HEK293 (cell line): Measurements from ENCODE around the gene WTIP.

Experiments used
- CTCF ChIA-PET: fragments of 350-600 bp; formaldehyde crosslinking; extraction: SDS; loops from one replicate; lab custom pipeline; 2021; ENCODE audit warnings: antibody characterized with exemption; lab: Yijun Ruan, JAX
- POLR2A ChIA-PET: fragments of 300-600 bp; formaldehyde crosslinking; extraction: SDS; loops from one replicate; lab custom pipeline; 2020; ENCODE audit warnings: antibody characterized with exemption, inconsistent platforms; lab: Yijun Ruan, JAX
- H3K27ac ChIP-seq: fragments of 200-500 bp; sonication (Bioruptor generic); 2 replicates; pipeline ENCODE4 v1.5.1; 2014; ENCODE audit warnings: low read depth, low read length, control low read depth, inconsistent platforms; ENCODE audit errors: extremely low read depth
- H3K36me3 ChIP-seq, 2 experiments: fragments of 200-500 bp in 1 of 2; sonication (Bioruptor generic) in 1 of 2; 1 replicate in 1 of 2; 2 replicates in 1 of 2; pipeline ENCODE4 v1.5.1; 2014 to 2017; ENCODE audit warnings: inconsistent platforms in 2 of 2, low read length in 2 of 2; ENCODE audit not compliant: control insufficient read depth in 2 of 2, insufficient read depth in 1 of 2
- H3K4me1 ChIP-seq: fragments of 200-500 bp; sonication (Bioruptor generic); 2 replicates; pipeline ENCODE4 v1.5.1; 2014; ENCODE audit warnings: mild to moderate bottlenecking, low read length, inconsistent platforms; ENCODE audit not compliant: control insufficient read depth, insufficient read depth
- H3K4me3 ChIP-seq: 2 replicates; pipeline ENCODE4 v1.5.1; 2011; ENCODE audit warnings: low read depth, mild to moderate bottlenecking, control low read depth, low read length, moderate library complexity
- H3K9me3 ChIP-seq: fragments of 200-500 bp; sonication (Bioruptor generic); 2 replicates; pipeline ENCODE4 v1.5.1; 2014; ENCODE audit warnings: low read depth, low read length, inconsistent platforms; ENCODE audit not compliant: control insufficient read depth, insufficient read depth
- EGR2 ChIP-seq: fragments of 450-650 bp; formaldehyde crosslinking; IDR thresholded peaks from 2 replicates; pipeline ENCODE4 v1.5.1; 2016; ENCODE audit warnings: low read depth, missing biosample characterization, missing genetic modification characterization
- FEZF1 ChIP-seq: fragments of 450-650 bp; formaldehyde crosslinking; IDR thresholded peaks from 2 replicates; pipeline ENCODE4 v1.5.1; 2016; ENCODE audit warnings: missing biosample characterization, missing genetic modification characterization
- KLF8 ChIP-seq: fragments of 450-650 bp; formaldehyde crosslinking; IDR thresholded peaks from 2 replicates; pipeline ENCODE4 v1.5.1; 2016; ENCODE audit warnings: missing biosample characterization, missing genetic modification characterization
- SCRT2 ChIP-seq: fragments of 450-650 bp; formaldehyde crosslinking; IDR thresholded peaks from 2 replicates; pipeline ENCODE4 v1.5.1; 2016; ENCODE audit warnings: missing biosample characterization, missing genetic modification characterization
- SP2 ChIP-seq: fragments of 450-650 bp; formaldehyde crosslinking; IDR thresholded peaks from 2 replicates; pipeline ENCODE4 v1.5.1; 2016; ENCODE audit warnings: missing biosample characterization, missing genetic modification characterization
- SP3 ChIP-seq: fragments of 450-650 bp; formaldehyde crosslinking; IDR thresholded peaks from 2 replicates; pipeline ENCODE4 v1.5.1; 2016; ENCODE audit warnings: missing biosample characterization, missing genetic modification characterization
- ZFHX2 ChIP-seq: fragments of 450-650 bp; formaldehyde crosslinking; conservative IDR thresholded peaks from 2 replicates; pipeline ENCODE4 v1.5.1; 2016; ENCODE audit warnings: missing biosample characterization, missing genetic modification characterization
- ZIC2 ChIP-seq: fragments of 450-650 bp; formaldehyde crosslinking; IDR thresholded peaks from 2 replicates; pipeline ENCODE4 v1.5.1; 2016; ENCODE audit warnings: missing biosample characterization, missing genetic modification characterization
- ZNF302 ChIP-seq: fragments of 450-650 bp; formaldehyde crosslinking; IDR thresholded peaks from 2 replicates; pipeline ENCODE4 v1.5.1; 2016; ENCODE audit warnings: missing biosample characterization, missing genetic modification characterization, low read depth
- ZNF561 ChIP-seq: fragments of 450-650 bp; IDR thresholded peaks from 2 replicates; pipeline ENCODE4 v1.5.1; 2018; ENCODE audit warnings: missing biosample characterization, missing genetic modification characterization, borderline replicate concordance
- ZNF626 ChIP-seq: fragments of 450-650 bp; sonication (Bioruptor Pico); formaldehyde crosslinking; IDR thresholded peaks from 2 replicates; pipeline ENCODE4 v1.5.1; 2018; ENCODE audit warnings: missing biosample characterization, missing genetic modification characterization, inconsistent platforms
- ZNF660 ChIP-seq: fragments of 450-650 bp; IDR thresholded peaks from 2 replicates; pipeline ENCODE4 v1.5.1; 2018; ENCODE audit warnings: missing biosample characterization, mild to moderate bottlenecking, missing genetic modification characterization
- ZNF785 ChIP-seq: fragments of 450-650 bp; formaldehyde crosslinking; IDR thresholded peaks from 2 replicates; pipeline ENCODE4 v1.5.1; 2016; ENCODE audit warnings: missing biosample characterization, missing genetic modification characterization
- TF ChIP-seq, protein P1 (sequence below): sonication (generic); formaldehyde crosslinking; IDR thresholded peaks from 2 replicates; pipeline ENCODE4 v1.8.1; 2022; ENCODE audit warnings: mild to moderate bottlenecking, moderate library complexity, missing genetic modification reagents
- TF ChIP-seq, protein P2 (sequence below): fragments of 450-650 bp; formaldehyde crosslinking; IDR thresholded peaks from 2 replicates; pipeline ENCODE4 v1.5.1; 2016; ENCODE audit warnings: missing biosample characterization, missing genetic modification characterization
- TF ChIP-seq, protein P3 (sequence below): fragments of 450-650 bp; formaldehyde crosslinking; IDR thresholded peaks from 2 replicates; pipeline ENCODE4 v1.5.1; 2016; ENCODE audit warnings: missing biosample characterization, missing genetic modification characterization
- TF ChIP-seq, protein P4 (sequence below): fragments of 450-650 bp; formaldehyde crosslinking; IDR thresholded peaks from 2 replicates; pipeline ENCODE4 v1.5.1; 2016; ENCODE audit warnings: missing biosample characterization, missing genetic modification characterization

The WTIP gene

DNA sequence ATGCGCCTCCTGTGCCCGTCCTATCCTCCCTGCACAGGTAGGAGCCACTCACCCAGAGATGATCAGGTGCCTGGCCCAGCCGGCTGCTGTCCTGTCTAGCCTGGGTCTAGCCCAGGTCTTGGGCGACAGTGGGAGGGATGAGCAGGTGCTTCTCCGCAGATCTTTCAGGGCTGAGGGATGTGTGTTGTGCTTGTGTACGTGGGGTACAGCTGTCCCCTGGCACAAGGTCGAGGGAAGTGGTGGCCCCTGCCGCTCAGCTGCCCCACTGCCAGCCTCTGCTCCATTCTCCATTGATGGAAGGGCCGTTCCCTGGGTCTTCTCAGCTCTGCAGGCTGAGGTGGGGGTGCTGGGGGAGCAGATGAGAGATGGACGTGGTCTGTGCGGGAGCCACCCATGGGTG, 13.0 kb downstream of the WTIP start:
- Histone ChIP-seq H3K36me3 (peaks cover 48 to 50% of the 10 kb centered on the region in 2 experiments), H3K9me3 (no peaks in the 10 kb centered on the region), H3K4me1 (no peaks in the 10 kb centered on the region), H3K4me3 (no peak overlapping the region), H3K27ac (no peak overlapping the region)
- POLR2A ChIA-PET: no interaction called here
- CTCF ChIA-PET: no interaction called here
- TF ChIP-seq FEZF1 (tag by site-specific recombination) (no peak), ZNF660 (no peak), ZNF302 (no peak), ZIC2 (tag by site-specific recombination) (no peak)
- TF ChIP-seq, protein P1, sequence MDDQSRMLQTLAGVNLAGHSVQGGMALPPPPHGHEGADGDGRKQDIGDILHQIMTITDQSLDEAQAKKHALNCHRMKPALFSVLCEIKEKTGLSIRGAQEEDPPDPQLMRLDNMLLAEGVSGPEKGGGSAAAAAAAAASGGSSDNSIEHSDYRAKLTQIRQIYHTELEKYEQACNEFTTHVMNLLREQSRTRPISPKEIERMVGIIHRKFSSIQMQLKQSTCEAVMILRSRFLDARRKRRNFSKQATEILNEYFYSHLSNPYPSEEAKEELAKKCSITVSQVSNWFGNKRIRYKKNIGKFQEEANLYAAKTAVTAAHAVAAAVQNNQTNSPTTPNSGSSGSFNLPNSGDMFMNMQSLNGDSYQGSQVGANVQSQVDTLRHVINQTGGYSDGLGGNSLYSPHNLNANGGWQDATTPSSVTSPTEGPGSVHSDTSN (CRISPR knock-in tag): no peak
- TF ChIP-seq, protein P2, sequence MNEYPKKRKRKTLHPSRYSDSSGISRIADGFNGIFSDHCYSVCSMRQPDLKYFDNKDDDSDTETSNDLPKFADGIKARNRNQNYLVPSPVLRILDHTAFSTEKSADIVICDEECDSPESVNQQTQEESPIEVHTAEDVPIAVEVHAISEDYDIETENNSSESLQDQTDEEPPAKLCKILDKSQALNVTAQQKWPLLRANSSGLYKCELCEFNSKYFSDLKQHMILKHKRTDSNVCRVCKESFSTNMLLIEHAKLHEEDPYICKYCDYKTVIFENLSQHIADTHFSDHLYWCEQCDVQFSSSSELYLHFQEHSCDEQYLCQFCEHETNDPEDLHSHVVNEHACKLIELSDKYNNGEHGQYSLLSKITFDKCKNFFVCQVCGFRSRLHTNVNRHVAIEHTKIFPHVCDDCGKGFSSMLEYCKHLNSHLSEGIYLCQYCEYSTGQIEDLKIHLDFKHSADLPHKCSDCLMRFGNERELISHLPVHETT (tag by site-specific recombination): no peak

DNA sequence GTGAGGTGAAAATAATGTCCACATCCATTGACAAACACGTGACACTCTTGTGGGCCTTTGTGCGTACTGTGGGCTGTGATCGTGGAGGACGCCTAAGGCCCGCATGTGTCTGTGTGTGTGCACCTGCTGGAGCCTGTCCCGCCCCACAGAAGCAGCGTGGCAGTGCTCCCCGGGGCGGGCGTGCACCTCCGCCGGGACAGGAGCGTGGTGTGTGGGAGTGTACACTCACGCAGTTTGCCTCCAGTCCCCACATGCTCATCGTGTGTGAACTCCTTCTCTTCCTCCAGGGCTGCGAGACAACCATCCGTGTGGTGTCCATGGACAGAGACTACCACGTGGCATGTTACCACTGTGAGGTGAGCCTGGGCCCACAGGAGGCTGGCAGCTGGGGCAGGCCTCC, 13.9 kb downstream of the WTIP start:
- Histone ChIP-seq H3K4me1 (no peaks in the 10 kb centered on the region), H3K4me3 (no peak overlapping the region)
- POLR2A ChIA-PET: no interaction called here
- TF ChIP-seq, protein P3, sequence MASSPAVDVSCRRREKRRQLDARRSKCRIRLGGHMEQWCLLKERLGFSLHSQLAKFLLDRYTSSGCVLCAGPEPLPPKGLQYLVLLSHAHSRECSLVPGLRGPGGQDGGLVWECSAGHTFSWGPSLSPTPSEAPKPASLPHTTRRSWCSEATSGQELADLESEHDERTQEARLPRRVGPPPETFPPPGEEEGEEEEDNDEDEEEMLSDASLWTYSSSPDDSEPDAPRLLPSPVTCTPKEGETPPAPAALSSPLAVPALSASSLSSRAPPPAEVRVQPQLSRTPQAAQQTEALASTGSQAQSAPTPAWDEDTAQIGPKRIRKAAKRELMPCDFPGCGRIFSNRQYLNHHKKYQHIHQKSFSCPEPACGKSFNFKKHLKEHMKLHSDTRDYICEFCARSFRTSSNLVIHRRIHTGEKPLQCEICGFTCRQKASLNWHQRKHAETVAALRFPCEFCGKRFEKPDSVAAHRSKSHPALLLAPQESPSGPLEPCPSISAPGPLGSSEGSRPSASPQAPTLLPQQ (tag by site-specific recombination): no peak
- TF ChIP-seq EGR2 (tag by site-specific recombination): 0 out of 2 replicates have a peak, but pooled peaks have one; percentile 19
- TF ChIP-seq ZNF561 (tag by site-specific recombination): no peak
- TF ChIP-seq SP3 (tag by site-specific recombination): no peak
- TF ChIP-seq ZFHX2: 0 out of 2 replicates have a peak, but pooled peaks have one; percentile 27
- TF ChIP-seq ZNF626 (tag by site-specific recombination): no peak
- TF ChIP-seq, protein P4, sequence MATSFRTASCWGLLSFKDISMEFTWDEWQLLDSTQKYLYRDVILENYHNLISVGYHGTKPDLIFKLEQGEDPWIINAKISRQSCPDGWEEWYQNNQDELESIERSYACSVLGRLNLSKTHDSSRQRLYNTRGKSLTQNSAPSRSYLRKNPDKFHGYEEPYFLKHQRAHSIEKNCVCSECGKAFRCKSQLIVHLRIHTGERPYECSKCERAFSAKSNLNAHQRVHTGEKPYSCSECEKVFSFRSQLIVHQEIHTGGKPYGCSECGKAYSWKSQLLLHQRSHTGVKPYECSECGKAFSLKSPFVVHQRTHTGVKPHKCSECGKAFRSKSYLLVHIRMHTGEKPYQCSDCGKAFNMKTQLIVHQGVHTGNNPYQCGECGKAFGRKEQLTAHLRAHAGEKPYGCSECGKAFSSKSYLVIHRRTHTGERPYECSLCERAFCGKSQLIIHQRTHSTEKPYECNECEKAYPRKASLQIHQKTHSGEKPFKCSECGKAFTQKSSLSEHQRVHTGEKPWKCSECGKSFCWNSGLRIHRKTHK (tag by site-specific recombination): no peak
- TF ChIP-seq, all 188 proteins: peak for 2
- Histone ChIP-seq H3K36me3 (peaks cover 45 to 48% of the 10 kb centered on the region in 2 experiments), H3K27ac (no peak overlapping the region), H3K9me3 (no peaks in the 10 kb centered on the region)
- CTCF ChIA-PET: no interaction called here

DNA sequence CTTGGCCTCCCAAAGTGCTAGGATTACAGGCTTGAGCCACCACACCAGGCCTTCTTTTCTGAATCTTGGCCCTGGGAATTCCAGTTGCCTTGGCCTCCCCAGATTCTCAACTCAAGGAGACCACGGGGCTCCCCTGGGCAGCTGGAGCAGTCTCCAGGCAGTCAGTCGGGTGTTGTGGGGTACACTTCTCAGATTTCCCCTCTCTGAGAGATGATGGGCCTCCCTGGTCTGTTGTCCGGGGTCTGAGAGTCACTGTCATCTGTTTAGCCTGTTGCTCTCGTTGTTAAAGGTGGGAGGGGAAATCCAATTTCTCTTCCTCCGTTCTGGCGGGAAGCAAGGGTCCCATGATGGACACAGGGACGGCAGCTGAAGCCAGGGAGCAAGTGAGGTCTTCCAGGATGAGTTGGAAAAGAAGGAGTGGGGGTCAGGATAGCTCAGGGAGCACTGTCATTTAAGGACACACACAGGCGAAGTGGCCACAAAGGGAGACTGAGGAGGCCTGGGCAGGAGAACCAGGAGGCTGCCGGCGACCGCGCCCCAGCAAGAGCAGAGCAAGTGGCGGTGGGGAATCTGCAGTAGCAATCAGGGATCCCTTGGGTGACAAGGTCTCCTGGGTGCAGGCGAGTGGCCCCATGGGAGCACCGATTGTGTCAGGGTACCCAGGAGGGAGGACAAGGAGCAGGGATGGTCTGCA, 15.7 kb downstream of the WTIP start:
- TF ChIP-seq SP2 (tag by site-specific recombination) (no peak), KLF8 (tag by site-specific recombination) (no peak), SCRT2 (tag by site-specific recombination) (peak; percentile 66), ZNF785 (no peak)
- POLR2A ChIA-PET: interaction anchor here (0.7 kb wide), 1 partner anchor 12 kb away, joined by 3 read pairs; no protein-coding TSS in a partner anchor
- Histone ChIP-seq H3K9me3 (no peaks in the 10 kb centered on the region), H3K36me3 (peaks cover 30 to 43% of the 10 kb centered on the region in 2 experiments), H3K4me3 (no peak overlapping the region), H3K4me1 (no peaks in the 10 kb centered on the region; the same call in 1 of the 2 replicates), H3K27ac (peak overlapping the region; percentile 9; the same call in 1 of the 2 replicates)
- CTCF ChIA-PET: interaction anchor here (0.6 to 1.0 kb wide), 3 partner anchors 142 to 1756 kb away, joined by 3 read pairs; no protein-coding TSS in a partner anchor
